ENCODE measurements around the gene EPAS1. TPM values are rescaled to one million over a fixed set of nuclear protein-coding genes. Genes with fewer than 3 reads are reported as not detected.
A peak's percentile ranks its signal among the peaks of the same experiment; 100 is the strongest.

The EPAS1 gene
- total and polyA plus RNA-seq, 12 donors: 112 to 415 (median 201) TPM

DNA sequence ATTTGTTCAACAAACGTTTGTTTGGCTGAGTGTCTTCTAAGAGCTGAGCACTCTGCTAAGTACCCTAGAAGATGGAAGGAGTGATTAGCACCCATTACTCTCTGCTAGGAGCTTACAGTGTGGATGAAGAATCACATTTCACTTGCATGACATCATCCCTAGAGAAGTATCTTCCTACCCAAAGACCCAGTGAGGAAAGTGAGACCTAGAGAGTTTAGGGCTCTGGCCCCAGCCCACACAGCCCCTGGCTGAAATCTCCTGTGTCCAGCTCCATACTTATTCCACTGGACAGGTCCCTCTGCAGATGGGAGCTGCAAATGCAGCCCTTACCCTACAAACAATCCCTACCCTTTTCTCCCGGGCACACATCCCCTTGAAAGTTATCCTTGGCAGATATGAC lies 26.8 kb upstream of the EPAS1 start:
- ATAC-seq (no peak), DNase-seq (no peak)
- TF ChIP-seq, protein P1, sequence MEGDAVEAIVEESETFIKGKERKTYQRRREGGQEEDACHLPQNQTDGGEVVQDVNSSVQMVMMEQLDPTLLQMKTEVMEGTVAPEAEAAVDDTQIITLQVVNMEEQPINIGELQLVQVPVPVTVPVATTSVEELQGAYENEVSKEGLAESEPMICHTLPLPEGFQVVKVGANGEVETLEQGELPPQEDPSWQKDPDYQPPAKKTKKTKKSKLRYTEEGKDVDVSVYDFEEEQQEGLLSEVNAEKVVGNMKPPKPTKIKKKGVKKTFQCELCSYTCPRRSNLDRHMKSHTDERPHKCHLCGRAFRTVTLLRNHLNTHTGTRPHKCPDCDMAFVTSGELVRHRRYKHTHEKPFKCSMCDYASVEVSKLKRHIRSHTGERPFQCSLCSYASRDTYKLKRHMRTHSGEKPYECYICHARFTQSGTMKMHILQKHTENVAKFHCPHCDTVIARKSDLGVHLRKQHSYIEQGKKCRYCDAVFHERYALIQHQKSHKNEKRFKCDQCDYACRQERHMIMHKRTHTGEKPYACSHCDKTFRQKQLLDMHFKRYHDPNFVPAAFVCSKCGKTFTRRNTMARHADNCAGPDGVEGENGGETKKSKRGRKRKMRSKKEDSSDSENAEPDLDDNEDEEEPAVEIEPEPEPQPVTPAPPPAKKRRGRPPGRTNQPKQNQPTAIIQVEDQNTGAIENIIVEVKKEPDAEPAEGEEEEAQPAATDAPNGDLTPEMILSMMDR (IDR thresholded peaks at IDR 0.05): no peak
- no peaks in the 10 kb centered on the region for H3K36me3 ChIP-seq
- H3K9me3 ChIP-seq: no peaks in the 10 kb centered on the region
- 55 to 63% methylated on average over 2 of the region's 2 CpGs for WGBS, 2 donors
- H3K27ac ChIP-seq: peak overlapping the region in 9 of 10 donors; percentile 14 to 84 (median 51)
- intact Hi-C loops (cut with DNase I): loop anchor here in 2 of 10 donors (10.0 kb wide), 2 partner anchors 86 to 176 kb away; no protein-coding TSS in a partner anchor
- H3K4me3 ChIP-seq: no peak overlapping the region
- H3K27me3 ChIP-seq: no peaks in the 10 kb centered on the region
- peaks cover 2 to 92% (median 70%) of the 10 kb centered on the region in 9 donors for H3K4me1 ChIP-seq

DNA sequence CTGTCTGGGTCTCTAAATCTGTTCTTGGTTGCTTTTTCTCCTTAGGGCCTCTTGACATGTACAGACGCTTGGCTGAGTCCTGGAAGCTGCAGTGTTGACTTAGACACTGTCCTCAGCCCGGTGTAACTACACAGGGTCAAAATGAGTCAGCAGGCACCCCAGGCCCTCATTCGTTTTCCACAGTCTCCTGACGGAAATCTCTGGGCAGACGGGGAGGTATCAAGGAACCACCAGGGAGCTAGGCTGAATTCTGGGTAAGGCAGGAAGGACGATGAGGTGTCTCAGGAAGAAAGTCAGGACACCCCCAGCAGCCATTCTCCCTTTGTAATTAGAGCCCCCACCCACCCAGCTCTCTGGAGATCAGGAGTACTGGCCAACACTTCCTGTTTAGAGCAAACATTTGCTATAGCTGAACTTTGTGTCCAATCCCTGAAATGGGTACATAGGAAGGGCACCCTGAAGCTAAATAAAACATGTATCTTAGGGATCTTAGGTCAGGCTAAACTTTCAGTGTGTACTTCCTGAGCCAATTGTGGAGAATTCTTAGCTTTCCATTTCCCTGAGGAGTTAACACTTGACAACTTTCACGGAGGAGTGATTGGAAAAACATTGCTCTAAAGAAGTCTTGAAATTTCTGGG lies 23.9 kb upstream of the EPAS1 start:
- ATAC-seq: peak in 5 of 8 donors; percentile 43 to 63 (median 49)
- intact Hi-C loops (cut with DNase I): loop anchor here in 2 of 10 donors (10.0 kb wide), 2 partner anchors 89 to 179 kb away; no protein-coding TSS in a partner anchor
- H3K27ac ChIP-seq: peak overlapping the region in 9 of 10 donors; percentile 28 to 82 (median 63)
- no peaks in the 10 kb centered on the region for H3K9me3 ChIP-seq
- no peaks in the 10 kb centered on the region for H3K27me3 ChIP-seq
- TF ChIP-seq, protein P1 (IDR thresholded peaks at IDR 0.05): no peak
- H3K4me3 ChIP-seq: no peak overlapping the region
- peak in 1 of 2 donors; percentile 47 for DNase-seq
- peaks cover 16 to 99% (median 72%) of the 10 kb centered on the region in 9 donors for H3K4me1 ChIP-seq
- 47 to 58% methylated on average over 7 of the region's 7 CpGs for WGBS, 2 donors
- H3K36me3 ChIP-seq: no peaks in the 10 kb centered on the region

GRCh38 chr2:46273919-46274318 lies 23.3 kb upstream of the EPAS1 start:
- H3K4me3 ChIP-seq: no peak overlapping the region
- H3K4me1 ChIP-seq: peaks cover 16 to 93% (median 66%) of the 10 kb centered on the region in 9 donors
- H3K27ac ChIP-seq: peak overlapping the region in 9 of 10 donors; percentile 3 to 82 (median 63)
- no peaks in the 10 kb centered on the region for H3K36me3 ChIP-seq
- H3K9me3 ChIP-seq: no peaks in the 10 kb centered on the region
- H3K27me3 ChIP-seq: no peaks in the 10 kb centered on the region
- intact Hi-C loops (cut with DNase I): loop anchor here in 2 of 10 donors (10.0 kb wide), 2 partner anchors 89 to 179 kb away; no protein-coding TSS in a partner anchor
- ATAC-seq: no peak
- TF ChIP-seq, protein P1 (IDR thresholded peaks at IDR 0.05): no peak
- 65 to 71% methylated on average over 5 of the region's 5 CpGs for WGBS, 2 donors
- DNase-seq: no peak

DNA sequence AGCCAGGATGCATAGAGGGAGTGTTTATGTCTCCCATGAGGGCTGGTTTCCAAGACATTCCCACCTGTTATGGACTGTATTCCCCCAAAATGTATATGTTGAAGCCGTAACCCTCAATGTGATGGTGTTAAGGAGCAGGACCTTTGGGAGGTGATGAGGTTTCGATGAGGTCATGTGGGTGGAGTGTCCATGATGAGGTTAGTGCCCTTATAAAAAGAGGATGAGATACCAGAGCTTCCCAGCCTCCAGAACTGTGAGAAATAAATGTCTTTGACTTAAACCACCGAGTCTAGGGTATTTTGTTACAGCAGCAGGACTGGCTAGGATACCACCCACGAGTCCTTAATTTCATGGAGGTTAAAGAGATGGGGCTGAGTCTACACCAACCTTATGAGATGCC lies 22.6 kb upstream of the EPAS1 start:
- Histone ChIP-seq H3K4me1 (peaks cover 16 to 87% (median 59%) of the 10 kb centered on the region in 9 donors), H3K27me3 (no peaks in the 10 kb centered on the region), H3K4me3 (no peak overlapping the region), H3K36me3 (no peaks in the 10 kb centered on the region), H3K9me3 (no peaks in the 10 kb centered on the region), H3K27ac (peak overlapping the region in 8 of 10 donors; percentile 28 to 82 (median 74))
- ATAC-seq: no peak
- no peak for DNase-seq
- intact Hi-C loops (cut with DNase I): loop anchor here in 2 of 10 donors (10.0 kb wide), 2 partner anchors 90 to 180 kb away; no protein-coding TSS in a partner anchor
- TF ChIP-seq, protein P1 (IDR thresholded peaks at IDR 0.05): no peak
- WGBS, 2 donors: 93 to 95% methylated on average over 4 of the region's 4 CpGs

Measured in heart right ventricle (tissue), 16 donors.